ENCODE measurements around the gene TP53AIP1.

Gene TP53AIP1

GRCh38 chr11:128906185-128907050 is 36.3 kb downstream of the TP53AIP1 start:
- no peak for DNase-seq (ENCODE audit: low read depth)

- DNase-seq (ENCODE audit: low read depth): no peak
Observed at GRCh38 chr11:128905345-128906184, 37.1 kb downstream of the TP53AIP1 start.

- DNase-seq (ENCODE audit: low read depth): no peak
Observed at GRCh38 chr11:128904656-128905344, 37.9 kb downstream of the TP53AIP1 start.

DNA sequence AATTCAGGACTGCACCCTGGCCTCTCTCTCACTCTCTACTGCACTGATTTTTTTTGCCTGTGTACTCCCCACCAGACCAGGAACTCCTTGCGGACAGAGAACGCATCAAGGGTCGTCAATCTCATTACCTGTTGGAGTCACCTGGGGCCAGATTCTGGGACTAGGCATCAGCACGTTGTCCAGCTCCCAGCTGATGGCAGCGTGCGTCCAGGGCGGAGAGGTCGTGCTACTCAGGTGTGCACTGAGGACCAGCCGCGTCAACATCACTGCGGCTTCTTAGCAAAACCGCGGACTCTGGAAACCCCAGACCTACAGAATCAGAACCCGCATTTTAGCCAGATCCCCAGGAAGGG is 38.4 kb downstream of the TP53AIP1 start:
- no peak for DNase-seq (ENCODE audit: low read depth)

DNA sequence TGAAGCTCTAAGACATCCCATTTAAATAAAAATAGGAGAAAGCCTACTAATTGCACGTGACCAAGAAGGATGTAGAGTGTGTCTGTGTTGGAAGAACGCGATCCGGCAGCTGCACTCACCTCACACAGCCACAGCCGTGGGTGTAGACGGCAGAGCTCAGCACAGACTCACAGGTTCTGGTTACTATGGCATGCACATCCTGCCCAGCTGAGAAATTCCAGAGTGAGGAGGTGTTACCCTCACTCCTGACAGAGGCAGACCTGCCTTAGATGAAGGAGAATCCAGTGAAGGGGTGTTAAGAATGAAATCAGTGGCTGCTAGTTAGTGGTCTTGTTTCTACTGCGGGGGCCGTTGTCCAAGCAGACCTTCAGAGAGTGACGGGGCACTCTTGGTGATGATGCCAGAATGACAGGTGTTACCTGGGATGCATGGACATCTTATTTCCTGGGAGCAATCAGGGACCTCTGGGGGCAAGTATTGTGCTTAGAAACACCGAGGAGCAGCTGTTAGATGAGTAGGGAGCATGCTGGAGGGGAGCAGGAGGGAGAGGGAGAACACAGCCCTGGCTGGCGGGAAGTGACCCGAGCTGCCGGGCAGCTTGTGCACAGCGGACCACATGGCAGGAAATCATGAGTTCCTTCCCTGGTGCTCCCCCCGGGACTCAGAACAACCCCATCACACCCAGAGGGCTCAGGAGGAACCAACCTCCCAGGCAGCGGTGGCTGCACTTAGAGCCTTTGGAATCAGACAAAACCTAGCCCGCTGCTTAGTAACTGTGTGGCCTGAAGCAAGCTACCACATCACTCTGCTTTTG is 39.2 kb downstream of the TP53AIP1 start:
- no peak for DNase-seq (ENCODE audit: low read depth)

GRCh38 chr11:128902515-128903066 is 40.1 kb downstream of the TP53AIP1 start:
- no peak for DNase-seq (ENCODE audit: low read depth)

- no peak for DNase-seq (ENCODE audit: low read depth)
Observed at GRCh38 chr11:128901653-128902514, 40.8 kb downstream of the TP53AIP1 start.

DNA sequence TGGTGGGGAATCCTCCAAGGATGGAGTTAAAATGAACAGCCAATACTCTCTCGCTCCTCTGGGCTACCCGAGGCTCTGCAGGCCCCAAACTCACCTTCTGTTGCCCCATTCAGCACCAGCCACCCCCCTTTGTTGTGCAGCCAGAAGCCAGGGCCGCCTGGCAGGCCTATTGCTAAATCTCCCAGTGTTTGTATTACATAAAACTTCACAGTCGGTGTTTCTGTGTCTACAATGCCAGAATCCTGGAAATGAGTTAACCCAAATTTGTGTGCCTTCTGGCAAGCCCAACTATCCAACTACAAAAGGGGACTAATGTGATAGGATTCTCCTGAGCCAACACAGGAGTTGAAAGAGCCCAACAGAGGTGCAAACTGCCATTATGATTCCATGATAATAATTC is 42.2 kb downstream of the TP53AIP1 start:
- DNase-seq (ENCODE audit: low read depth): no peak

GRCh38 chr11:128898580-128899344 is 43.9 kb downstream of the TP53AIP1 start:
- no peak for DNase-seq (ENCODE audit: low read depth)

- DNase-seq (ENCODE audit: low read depth): no peak
Observed at GRCh38 chr11:128897826-128898225, 44.8 kb downstream of the TP53AIP1 start.

DNA sequence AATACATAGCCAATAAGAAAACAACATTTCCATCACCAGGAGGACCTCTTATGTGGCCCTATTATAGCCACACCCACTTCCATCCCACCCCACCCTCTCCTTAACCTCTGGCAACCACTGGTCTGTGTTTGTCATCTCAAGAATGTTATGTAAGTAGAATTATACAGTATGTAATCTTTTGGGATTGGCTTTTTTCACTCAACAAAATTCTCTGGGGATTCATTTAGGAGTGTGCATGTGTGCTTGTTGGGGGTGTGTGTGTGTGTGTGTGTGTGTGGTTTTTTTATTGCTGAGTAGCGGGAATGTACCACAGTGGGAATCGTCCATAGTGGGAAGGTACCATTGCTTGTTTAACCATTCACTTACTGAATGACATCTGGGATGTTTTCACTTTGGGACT is 46.3 kb downstream of the TP53AIP1 start:
- no peak for DNase-seq (ENCODE audit: low read depth)

- DNase-seq (ENCODE audit: low read depth): no peak
Observed at GRCh38 chr11:128895526-128895925, 47.1 kb downstream of the TP53AIP1 start.

GRCh38 chr11:128894685-128895084 is 48.0 kb downstream of the TP53AIP1 start:
- DNase-seq (ENCODE audit: low read depth): no peak

DNA sequence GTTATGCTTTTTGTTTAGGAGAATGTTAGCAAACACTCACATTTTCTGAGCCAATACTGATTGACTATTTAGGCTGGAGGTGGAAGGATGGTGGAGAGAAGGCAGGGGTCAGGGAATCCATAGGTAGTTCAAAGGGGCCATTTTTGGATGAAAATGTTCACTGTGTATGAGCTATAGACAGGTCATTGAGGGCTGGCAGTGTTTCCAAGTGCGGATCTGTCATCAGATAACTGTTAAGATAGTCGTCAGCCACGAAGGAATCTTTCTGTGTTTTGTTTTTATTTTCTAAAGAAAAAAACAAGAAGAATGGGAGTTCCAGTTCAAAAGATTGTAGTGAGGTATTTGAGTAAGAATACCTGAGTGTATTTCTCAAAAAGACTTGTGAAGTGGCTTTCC is 48.4 kb downstream of the TP53AIP1 start:
- DNase-seq (ENCODE audit: low read depth): no peak

DNA sequence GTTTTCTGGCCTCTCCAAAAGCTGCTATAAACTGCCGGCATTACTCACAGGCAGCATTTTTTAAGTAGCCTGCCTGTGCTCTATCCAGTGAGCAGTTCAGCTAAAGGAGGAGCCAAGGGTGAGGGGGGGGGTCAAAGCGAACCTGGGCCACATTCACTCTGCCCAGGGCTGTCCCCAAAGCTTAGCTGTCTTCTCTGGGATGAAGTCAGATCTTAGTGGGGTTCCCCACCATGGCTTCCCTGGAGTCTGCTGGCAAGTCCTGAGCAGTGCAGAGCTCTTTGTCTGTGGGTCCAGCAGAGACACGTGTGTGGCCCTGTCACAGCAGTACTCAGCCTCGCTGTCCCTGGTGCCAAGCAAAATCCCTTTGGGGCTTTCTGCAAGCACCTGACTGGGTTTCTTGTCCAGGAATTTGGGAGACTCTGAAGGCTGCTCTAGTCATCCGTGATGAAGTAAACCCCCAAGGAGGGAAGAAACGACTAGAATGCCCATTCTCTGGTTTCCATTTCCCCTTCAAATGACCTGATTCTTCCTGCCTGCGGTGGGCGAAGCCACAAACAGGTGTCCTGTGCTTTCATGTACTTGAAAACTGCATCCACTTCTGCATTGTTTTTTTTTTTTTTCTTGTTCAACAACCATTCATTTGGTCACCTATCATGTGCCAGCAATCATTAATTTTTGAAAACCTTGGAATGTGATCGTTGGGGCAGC is 48.9 kb downstream of the TP53AIP1 start:
- DNase-seq (ENCODE audit: low read depth): no peak

GRCh38 chr11:128892866-128893565 is 49.7 kb downstream of the TP53AIP1 start:
- no peak for DNase-seq (ENCODE audit: low read depth)

GRCh38 chr11:128891913-128892398 is 50.7 kb downstream of the TP53AIP1 start:
- no peak for DNase-seq (ENCODE audit: low read depth)

All from stimulated activated CD8-positive, alpha-beta memory T cell treated with anti-CD3 and anti-CD28 coated beads, Interleukin-7, amount 100 ng/mL, for 24 hours (primary cell).